Tongue (tissue), 1 donor: ENCODE data around the gene SMCP. TPM values are rescaled to one million over a fixed set of nuclear protein-coding genes. Genes with fewer than 3 reads are reported as not detected.

Experiments used
- total RNA-seq: library from RNA; depleted of rRNA; stranded (reverse); fragments of >200 nt; gene quantifications from one replicate; pipeline ENCODE4 v1.2.3, GENCODE V29; 2014

The SMCP gene
- total RNA-seq, 1 donor from 2014 or later, result not detected

Other genes with a start within 250 kb of the SMCP start
- gene LCE2D, start 214.9 kb upstream of the SMCP start, total RNA-seq, result not detected
- not detected for gene LCE2C, start 203.0 kb upstream of the SMCP start, total RNA-seq
- gene LCE2B, start 192.2 kb upstream of the SMCP start, total RNA-seq, result not detected
- gene LCE2A, start 180.0 kb upstream of the SMCP start, total RNA-seq, result not detected
- not detected for gene LCE4A, start 170.2 kb upstream of the SMCP start, total RNA-seq
- 0.21 TPM for gene KPRP, start 120.3 kb upstream of the SMCP start, total RNA-seq
- not detected for gene LCE1F, start 103.2 kb upstream of the SMCP start, total RNA-seq
- not detected for gene LCE1E, start 92.1 kb upstream of the SMCP start, total RNA-seq
- not detected for gene LCE1D, start 81.6 kb upstream of the SMCP start, total RNA-seq
- gene LCE1C, start 71.7 kb upstream of the SMCP start, total RNA-seq, result not detected
- gene LCE1B, start 66.4 kb upstream of the SMCP start, total RNA-seq, result not detected
- gene LCE1A, start 50.8 kb upstream of the SMCP start, total RNA-seq, result not detected
- not detected for gene LCE6A, start 35.5 kb upstream of the SMCP start, total RNA-seq
- gene LCE7A, start 18.3 kb upstream of the SMCP start, total RNA-seq, result not detected
- gene IVL, start 30.2 kb downstream of the SMCP start, total RNA-seq, result 7.7 TPM
- gene SPRR5, start 68.9 kb downstream of the SMCP start, total RNA-seq, result not detected
- not detected for gene SPRR4, start 92.3 kb downstream of the SMCP start, total RNA-seq
- gene SPRR1A, start 105.8 kb downstream of the SMCP start, total RNA-seq, result not detected
- 58.0 TPM for gene SPRR3, start 123.4 kb downstream of the SMCP start, total RNA-seq
- gene SPRR1B, start 152.9 kb downstream of the SMCP start, total RNA-seq, result 1.3 TPM
- gene SPRR2D, start 162.8 kb downstream of the SMCP start, total RNA-seq, result not detected
- gene SPRR2A, start 179.2 kb downstream of the SMCP start, total RNA-seq, result 3.1 TPM
- gene SPRR2B, start 193.3 kb downstream of the SMCP start, total RNA-seq, result not detected
- gene SPRR2E, start 216.2 kb downstream of the SMCP start, total RNA-seq, result not detected
- gene SPRR2F, start 235.2 kb downstream of the SMCP start, total RNA-seq, result not detected